GM18520 (cell line): ENCODE measurements around the gene CD300A.
"Not testable (repeated sequence)": the region's sequence is repeated elsewhere in the genome, so short reads cannot be mapped to it uniquely, and the experiment has no call there.

Experiments
- ATAC-seq: cut with Tn5 transposase; IDR thresholded peaks from one replicate; pipeline ENCODE4 v1.9.1; 2021; ENCODE audit not compliant: unreplicated experiment

Gene CD300A

DNA sequence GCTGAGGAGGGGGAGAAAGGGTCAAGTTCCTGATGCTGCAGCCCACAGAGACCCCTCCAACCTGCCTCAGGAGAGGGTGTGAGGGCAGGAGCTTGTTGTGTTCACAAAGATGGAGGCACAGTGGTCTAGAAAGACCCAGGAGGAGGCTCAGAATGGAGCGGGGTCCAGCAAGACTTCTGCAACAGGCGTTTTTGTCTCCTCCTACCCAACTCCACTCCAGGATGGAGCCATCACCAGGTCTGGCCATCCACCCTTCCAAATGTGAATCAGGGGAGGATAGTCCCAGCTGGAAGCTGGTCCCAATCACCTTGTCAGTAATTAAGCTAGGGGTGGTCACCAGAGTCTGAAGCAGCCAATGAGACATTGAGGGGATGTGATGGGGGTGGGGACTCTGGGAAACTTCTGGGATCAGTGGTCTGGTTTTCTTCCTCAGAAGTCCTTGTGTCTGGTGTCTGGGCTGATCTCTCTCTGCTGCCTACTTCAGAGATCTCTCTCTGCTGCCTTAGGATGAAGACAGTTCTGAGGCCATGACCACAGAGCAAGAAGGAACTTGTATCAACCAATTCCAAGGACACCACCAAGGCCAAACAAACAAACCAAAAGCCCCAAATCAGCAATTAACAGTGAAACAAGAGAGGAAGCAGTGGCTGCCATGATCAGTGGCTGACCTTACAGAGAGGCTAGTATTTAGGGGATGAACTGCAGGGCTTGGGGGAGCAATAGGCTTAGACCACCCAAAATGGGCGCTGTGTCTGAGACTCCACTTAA lies 50.3 kb downstream of the CD300A start:
- no peak for ATAC-seq

DNA sequence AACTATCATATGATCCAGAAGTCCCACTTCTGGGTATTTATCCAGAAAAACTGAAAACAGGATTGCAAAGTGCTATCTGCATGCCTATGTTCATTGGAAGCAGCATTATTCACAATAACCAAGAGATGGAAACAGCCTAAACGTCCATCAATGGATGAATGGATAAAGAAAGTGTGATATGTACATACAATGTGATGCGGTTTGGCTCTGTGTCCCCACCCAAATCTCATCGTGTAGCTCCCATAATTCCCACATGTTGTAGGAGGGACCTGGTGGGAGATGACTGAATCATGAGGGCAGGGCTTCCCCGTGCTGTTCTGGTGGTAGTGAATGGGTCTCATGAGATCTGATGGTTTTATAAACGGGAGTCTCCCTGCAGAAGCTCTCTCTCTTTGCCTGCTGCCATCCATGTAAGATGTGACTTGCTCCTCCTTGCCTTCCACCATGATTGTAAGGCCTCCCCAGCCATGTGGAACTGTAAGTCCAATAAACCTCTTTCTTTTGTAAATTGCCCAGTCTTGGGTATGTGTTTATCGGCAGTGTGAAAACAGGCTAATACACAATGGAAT lies 52.1 kb downstream of the CD300A start:
- not testable (repeated sequence) for ATAC-seq

DNA sequence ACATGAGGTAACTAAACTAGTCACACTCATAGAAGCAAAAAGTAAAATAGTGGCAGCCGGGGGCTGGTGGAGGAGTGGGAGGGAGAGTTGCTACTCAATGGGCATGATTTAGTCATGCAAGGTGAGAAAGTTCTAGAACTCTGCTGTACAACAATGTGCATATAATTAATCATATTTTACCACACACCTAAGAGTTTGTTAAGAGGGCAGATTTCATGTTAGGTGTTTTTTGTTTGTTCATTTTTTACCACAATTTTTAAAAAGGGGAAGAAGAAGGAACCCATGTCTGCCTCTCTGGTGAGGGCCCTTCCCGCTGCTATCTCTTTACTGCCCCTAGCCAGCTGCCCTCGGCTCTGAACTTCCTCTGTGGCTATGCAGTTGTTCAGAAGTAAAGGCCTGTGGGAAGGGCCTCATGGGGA lies 53.6 kb downstream of the CD300A start:
- no peak for ATAC-seq

DNA sequence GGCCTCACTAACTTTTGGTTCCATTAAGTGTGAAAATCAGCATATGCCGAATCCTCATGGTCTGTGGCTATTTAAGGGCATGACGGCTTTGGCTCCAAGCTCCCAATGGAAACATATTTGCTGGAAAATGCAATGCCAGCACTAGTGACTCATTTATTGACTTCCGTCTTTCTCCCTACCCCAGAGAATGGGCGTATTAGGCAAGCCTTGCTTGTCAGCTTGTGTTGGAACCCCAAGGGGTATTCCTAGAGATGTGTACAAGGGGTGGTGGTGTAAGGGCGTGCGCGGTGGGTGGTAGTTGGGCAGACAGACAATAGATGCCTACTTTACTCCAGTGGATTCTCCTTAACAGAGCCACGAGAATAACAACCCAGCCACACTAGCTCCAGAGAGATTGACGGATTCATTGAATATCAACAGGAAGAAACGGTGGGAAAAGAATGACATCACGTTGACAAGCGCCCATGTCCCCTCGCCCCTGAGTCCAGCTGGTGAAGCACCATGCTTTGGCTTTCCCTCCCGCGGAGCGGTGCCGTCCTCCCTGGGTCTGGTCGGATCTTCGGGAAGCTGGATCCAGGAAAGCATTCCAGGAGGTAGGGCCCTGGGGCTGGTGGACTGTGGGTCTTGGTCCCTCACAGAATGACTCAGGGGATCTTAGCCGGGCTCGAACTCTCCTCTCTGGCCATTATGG lies 54.5 kb downstream of the CD300A start:
- no peak for ATAC-seq

DNA sequence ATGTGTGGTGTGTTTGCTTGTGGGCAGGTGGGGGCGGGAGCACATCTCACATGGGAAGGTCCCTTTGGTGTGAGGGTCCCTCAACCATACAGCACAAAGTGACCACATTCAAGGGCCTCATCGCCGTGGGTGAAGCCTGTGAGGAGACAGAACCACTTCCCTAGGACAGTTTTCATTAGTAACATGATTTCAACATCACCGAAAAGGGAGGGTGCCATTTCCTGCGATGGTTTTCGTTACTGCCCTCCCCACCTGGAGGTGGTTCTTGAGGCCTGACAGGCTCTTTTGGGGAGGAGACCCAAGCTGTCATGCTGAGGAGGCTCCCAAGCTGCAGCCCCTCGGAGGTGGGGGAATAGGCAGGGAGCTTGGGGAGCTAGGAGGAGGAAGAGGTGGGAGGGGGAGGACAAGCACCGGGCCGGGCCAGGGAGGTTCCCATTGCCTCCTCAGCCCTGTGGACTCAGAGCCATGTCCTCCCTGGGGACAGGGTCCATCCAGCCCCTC lies 55.3 kb downstream of the CD300A start:
- no peak for ATAC-seq

DNA sequence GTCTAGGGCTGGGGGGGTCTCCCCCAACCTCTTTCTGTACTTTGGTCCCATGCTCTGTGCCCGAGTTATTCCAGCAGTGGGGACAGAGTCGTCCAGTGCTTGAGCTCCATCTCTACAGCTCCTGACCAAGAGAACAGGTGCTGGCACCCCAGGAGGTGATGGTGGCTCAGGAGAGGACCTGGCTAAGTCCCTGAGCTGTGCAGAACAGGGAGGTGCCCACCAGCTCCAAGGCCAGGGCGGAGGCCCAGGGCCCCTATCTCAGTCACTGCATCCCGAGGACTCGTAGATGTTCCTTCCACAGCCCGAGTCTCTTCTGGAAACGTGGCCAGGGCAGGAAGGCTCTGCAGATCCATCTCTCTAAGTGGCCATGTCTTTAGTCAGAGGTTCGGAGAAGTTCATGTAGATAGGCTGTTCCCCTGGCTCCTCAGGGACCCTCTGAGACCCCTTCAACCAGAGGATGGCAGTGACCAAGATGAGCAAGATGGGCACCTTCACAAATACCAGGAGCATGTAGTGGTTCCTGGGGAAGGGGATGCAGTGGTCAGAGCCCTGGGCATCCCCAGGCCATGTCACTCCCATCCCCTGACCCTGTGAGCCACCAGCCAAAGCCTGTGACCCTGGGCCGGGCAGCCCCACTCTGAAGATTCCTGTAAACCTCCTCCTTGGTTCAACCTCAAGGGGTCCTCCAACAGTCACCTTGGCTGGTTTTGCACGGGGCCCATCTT lies 56.1 kb downstream of the CD300A start:
- ATAC-seq = no peak

DNA sequence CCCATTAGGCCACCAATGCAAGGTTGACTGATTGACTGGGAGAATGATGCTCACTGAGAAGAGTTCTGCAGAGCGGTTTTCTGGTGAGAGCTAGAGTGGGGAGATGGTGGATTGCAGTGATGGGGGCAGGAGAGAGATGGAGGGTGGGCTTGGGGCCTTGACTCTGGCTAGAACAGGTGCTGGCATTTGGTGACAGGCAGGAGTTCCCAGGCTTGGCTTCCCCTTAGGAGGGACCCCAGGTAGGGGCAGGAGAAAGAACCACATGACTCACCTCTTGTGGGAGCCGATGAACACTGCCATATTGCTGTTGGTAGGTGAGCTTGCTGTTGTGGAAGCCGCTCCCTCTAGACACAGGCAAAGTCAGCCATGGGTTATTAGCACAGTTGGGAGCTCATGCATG lies 56.9 kb downstream of the CD300A start:
- no peak for ATAC-seq

DNA sequence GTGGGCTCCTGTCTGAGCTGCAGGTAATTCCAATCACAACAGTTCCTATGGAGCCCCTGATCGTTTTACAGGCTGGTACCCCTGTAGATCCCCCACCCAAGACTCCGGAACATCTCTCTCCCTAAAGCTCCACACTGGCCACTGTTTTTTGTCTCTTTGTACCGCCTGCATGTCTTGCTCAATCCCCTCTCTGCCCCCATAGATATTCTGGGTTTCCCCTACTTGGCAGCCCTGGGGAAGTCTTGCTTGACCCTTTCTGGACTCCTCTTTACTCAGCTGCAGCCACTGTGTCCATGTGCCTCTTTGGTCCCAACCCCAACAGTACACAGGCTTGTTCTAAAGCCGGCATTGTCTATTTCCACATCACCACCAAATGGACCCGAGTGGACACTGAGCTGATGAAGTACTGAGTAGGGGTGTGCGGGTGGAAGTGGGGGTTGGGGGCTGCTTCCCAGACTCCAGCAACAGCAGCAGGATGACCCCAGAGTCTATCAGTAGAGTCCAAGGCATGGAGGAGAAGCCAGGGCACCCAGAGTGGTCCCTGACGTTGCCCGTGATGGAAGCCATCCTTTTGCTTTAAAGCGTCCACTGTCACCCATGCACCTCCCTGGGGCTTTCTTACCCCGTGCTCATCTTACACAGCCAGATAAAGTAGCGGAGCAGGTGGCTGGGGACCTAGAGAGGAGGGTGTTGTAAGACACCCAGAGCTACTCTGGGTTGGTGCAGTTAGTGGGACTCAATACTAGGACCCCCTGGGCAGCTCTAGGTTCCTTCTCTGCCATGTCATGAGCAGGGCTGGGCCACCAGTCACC lies 58.4 kb downstream of the CD300A start:
- no peak for ATAC-seq

DNA sequence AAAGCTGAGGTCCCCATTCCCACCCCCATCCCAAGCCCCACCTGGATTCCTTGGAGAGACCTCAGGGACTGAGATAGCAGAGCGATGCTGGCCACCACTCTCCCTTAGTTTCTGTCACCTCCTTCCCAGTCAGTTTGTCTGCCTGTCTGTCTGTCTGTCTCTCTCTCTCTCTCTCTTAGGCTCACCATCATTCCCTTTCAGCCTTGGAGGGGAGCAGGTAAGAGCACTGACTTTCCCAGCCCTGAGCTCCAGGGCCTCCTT lies 59.0 kb downstream of the CD300A start:
- ATAC-seq = no peak

DNA sequence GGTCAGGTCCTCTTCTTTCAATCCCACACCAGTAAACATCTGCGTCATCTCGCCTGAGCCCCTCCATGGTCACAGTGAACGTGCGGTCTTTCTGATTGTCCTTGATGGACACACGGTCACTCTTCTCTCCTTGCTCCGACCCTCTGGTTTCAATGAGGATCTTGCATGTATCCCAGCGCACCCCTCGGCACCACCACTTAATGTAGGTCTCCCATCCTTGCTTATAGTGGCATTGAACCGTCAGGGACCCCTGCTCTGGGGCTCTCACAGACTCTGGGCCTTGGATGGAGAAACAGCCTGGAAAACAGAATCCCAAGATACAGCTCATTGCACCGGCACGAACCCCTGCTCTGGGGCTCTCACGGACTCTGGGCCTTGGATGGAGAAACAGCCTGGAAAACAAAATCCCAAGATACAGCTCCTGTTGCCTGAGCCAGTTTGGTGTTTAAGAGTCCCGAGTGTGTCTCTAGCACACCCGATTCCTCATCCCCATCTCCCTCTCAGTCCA lies 59.4 kb downstream of the CD300A start:
- no peak for ATAC-seq

DNA sequence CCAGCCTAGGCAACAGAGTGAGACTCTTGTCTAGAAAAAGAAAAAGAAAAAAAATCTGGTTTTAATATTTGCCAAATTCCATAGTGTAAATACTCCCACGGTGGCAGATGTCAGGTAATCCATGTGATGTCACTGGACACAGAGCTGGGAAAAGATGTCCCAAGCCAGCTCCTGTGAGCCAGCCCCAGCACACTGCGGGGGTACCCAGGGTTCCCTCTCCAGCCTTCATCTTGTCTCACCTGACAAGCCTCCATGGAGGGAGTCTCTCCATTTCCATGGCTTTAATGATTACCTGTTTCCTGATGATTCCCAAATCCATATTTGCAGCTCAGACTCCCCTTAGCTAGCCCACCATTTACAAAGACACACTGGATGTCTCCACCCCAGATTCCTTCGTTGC lies 60.2 kb downstream of the CD300A start:
- ATAC-seq = no peak

DNA sequence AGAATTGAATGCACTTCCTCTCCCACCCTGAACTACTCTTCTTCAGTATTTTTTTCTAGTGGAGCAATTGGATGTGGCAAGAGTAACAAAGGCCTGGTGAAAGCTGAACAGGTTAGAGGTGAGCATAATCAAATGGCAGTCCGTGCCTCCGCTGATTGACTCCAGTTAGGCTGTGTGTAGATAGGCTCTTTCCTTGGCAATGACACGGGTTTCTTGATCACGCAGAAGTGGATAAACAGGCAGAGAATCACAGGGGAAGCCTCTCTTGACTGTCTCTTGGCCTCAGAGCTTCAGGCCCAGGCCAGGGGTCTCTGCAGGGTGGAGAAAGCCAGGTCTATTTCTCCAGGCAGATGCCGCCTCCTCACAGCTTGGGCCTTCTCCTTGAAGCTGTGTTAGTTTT lies 60.6 kb downstream of the CD300A start:
- no peak for ATAC-seq

DNA sequence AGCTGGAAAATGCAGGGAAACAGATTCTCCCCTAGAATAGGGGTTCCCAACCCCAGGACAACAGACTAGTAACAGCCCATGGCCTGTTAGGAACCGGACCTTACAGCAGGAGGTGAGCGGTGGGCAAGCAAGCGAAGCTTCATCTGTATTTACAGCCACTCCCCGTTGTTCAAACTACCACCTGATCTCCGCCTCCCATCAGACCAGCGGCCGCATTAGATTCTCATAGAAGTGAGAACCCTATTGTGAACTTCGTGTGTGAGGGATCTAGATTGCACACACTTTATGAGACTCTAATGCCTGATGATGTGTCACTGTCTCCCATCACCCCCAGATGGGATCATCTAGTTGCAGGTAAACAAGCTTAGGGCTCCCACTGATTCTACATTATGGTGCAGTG lies 61.3 kb downstream of the CD300A start:
- ATAC-seq = no peak

DNA sequence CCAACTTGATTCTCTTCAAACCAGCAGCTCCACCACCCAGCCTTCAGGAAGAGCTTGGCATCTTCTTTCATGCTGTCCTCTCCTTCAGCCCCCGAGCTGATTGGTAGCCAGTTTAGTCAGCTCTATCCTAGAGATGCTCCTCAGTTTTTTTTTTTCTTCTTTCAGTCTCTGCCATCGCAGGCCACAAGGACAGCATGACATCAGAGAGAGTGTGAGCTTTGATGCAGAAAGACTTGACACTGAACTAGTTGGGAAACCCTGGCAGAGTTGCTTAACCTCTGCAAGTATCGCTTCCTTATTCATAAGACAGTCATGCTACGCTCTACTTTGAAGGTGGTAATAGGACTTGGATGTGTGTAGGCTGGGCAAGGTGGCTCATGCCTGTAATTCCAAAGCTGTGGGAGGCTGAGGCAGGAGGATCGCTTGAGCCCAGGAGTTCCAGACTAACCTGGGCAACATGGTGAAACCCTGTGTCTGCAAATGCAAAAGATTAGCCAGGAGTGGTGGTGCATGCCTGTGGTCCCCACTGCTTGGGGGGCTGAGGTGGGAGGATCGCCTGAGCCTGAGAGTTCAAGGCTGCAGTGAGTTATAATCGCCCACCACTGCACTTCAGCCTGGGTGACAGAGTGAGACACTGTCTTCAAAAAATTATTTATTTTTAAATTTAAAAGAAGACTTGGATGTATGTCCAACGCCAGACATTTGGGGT lies 62.2 kb downstream of the CD300A start:
- peak; percentile 88 for ATAC-seq

DNA sequence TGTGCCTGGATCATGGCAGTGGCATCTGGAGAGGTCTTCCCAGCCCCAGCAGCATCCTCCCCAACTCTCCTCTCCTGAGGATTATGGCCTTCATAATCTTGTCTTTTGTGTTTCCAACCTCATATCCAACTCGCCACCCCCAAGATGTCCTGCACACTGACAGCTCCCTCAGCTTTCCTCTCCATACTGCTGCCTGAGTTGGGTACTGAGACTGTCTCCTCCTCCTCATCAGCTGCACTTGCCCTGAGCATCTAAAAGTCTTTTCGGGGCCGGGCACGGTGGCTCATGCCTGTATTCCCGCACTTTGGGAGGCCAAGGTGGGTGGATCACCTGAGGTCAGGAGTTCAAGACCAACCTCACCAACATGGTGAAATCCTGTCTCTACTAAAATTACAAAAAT lies 62.8 kb downstream of the CD300A start:
- ATAC-seq = no peak

DNA sequence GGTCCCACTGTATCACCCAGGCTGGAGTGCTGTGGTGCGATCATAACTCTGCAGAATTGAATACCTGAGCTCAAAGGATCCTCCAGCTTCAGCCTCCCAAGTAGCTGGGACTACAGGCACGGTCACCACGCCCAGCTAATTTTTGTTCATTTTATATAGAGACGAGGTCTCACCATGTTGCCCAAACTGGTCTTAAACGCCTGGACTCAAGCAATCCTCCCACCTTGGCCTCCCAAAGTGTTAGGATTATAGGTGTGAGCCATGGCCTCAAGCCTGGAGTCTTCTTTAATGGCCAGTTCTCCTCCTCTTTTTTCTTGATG lies 64.4 kb downstream of the CD300A start:
- ATAC-seq = no peak

DNA sequence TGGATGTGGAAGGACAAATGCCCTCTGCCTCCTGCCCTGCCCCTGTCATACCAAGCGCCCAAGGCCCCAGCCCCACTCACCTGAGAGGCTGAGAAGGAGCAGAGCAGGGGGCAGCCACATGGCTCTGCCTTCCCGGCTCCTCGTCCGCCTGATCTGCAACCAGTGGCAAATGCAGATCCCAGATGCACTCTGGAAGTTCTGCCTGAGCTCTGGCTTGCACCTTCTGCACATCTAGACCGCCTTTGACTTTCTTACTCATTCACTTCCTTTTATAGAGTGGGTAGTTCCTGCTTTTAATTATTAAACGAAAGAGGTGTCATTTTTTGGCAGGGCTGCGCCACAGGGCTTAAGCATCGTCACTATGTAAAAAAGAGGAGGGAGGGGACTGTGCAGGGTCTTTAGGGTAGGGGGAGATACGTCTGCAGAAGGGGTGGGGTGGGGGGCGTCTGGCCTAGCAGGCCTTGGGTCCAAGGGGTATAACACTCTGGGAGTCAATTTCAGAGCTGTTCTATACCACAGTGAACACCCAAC lies 64.9 kb downstream of the CD300A start, which contains the start of gene CD300LB:
Gene CD300LB (minus strand): TSS at position 245 of the 531 bp plus-strand sequence. CDS start 125 bp downstream, at position 120.
- no peak for ATAC-seq

DNA sequence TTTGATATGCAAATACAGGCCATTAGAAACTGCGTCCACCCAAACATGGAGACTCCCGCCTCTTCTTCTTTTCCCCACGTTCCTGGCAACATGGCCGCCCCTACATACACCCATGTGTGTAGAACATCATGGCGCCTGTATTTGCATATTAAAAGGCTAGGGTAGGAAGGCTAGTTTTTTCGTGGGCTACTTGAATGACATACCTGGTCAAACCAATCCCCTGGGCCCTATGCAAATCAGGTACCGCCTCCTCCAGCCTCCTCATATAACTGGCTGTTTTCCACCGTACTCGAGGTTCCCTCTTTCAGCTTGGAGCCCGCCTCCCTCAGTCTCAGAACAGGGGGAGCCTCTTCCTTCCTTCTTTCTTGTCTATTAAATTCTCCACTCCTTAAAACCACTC lies 65.7 kb downstream of the CD300A start:
- no peak for ATAC-seq
